ENCODE measurements around the gene C12orf43. TPM values are rescaled to one million over a fixed set of nuclear protein-coding genes. Genes with fewer than 3 reads are reported as not detected.

C12orf43 gene
- total RNA-seq, 1 donor from 2014 or later, result 25.8 TPM

GRCh38 chr12:120956579-120957300 lies 59.5 kb downstream of the C12orf43 start:
- Mint-ChIP-seq H3K36me3 (ENCODE audit: low read depth) (no peaks in the 10 kb centered on the region), H3K4me3 (no peak overlapping the region), H3K4me1 (no peaks in the 10 kb centered on the region), H3K27me3 (ENCODE audit: low read depth) (peaks cover 3% of the 10 kb centered on the region), H3K27ac (ENCODE audit: unreplicated experiment) (peak overlapping the region; percentile 35), H3K9me3 (no peaks in the 10 kb centered on the region)
- TF ChIP-seq CTCF (conservative IDR thresholded peaks at IDR 0.05), result no peak
- no peak for DNase-seq (ENCODE audit: low read depth, low spot score)

GRCh38 chr12:120955232-120955631 lies 61.1 kb downstream of the C12orf43 start:
- Mint-ChIP-seq H3K4me3 (no peak overlapping the region), H3K36me3 (ENCODE audit: low read depth) (no peaks in the 10 kb centered on the region), H3K9me3 (no peaks in the 10 kb centered on the region), H3K27ac (ENCODE audit: unreplicated experiment) (no peak overlapping the region), H3K27me3 (ENCODE audit: low read depth) (peaks cover 3% of the 10 kb centered on the region), H3K4me1 (no peaks in the 10 kb centered on the region)
- no peak for TF ChIP-seq CTCF (conservative IDR thresholded peaks at IDR 0.05)
- DNase-seq (ENCODE audit: low read depth, low spot score), result no peak

GRCh38 chr12:120950807-120951206 lies 65.5 kb downstream of the C12orf43 start:
- DNase-seq (ENCODE audit: low read depth, low spot score), result no peak
- Mint-ChIP-seq H3K36me3 (ENCODE audit: low read depth) (no peaks in the 10 kb centered on the region), H3K27me3 (ENCODE audit: low read depth) (no peaks in the 10 kb centered on the region), H3K9me3 (no peaks in the 10 kb centered on the region), H3K4me3 (no peak overlapping the region), H3K27ac (ENCODE audit: unreplicated experiment) (no peak overlapping the region), H3K4me1 (no peaks in the 10 kb centered on the region)
- no peak for TF ChIP-seq CTCF (conservative IDR thresholded peaks at IDR 0.05)

Other genes with a start within 250 kb of the C12orf43 start
- 56.8 and 65.1 TPM in 2 replicates for gene SPPL3, start 112.1 kb downstream of the C12orf43 start, total RNA-seq
- gene HNF1A, start 37.9 kb downstream of the C12orf43 start, total RNA-seq, result not detected in 2 replicates
- not detected in 2 replicates for gene OASL, start 22.8 kb upstream of the C12orf43 start, total RNA-seq
- 0.12 and 0.27 TPM in 2 replicates for gene P2RX7, start 116.4 kb upstream of the C12orf43 start, total RNA-seq
- gene P2RX4, start 193.6 kb upstream of the C12orf43 start, total RNA-seq, result 7.8 and 10.8 TPM in 2 replicates